ENCODE data around the gene ACSM5.

DNA sequence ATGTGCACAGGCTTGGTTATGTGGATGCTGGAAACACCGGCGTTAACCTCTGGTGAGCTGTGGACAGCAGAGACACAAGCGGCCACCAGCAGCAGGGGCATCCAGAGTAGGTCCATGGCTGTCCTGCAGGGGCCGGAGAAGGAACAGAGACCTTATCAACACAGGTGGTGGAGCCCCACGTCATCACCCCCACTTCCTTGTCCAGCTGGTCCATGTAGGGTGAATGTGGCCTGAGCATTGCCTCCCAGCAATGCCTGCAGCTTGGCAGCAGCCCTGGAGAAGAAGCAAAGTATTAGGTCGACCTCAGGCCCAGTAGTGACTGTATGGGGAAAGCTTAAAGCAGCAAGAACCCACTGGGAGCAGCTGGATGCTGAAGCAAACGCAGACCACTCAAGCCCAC is 10.1 kb upstream of the ACSM5 start:
- TF ChIP-seq POLR2A (IDR thresholded peaks at IDR 0.05; ENCODE audit: low read depth, low read length) (no peak), POLR2AphosphoS5 (IDR thresholded peaks at IDR 0.05; ENCODE audit: low read depth, low read length) (no peak), TAF1 (IDR thresholded peaks at IDR 0.05; ENCODE audit: borderline replicate concordance, low read depth, low read length) (no peak)
